ENCODE data around the gene SSR2.

DNA sequence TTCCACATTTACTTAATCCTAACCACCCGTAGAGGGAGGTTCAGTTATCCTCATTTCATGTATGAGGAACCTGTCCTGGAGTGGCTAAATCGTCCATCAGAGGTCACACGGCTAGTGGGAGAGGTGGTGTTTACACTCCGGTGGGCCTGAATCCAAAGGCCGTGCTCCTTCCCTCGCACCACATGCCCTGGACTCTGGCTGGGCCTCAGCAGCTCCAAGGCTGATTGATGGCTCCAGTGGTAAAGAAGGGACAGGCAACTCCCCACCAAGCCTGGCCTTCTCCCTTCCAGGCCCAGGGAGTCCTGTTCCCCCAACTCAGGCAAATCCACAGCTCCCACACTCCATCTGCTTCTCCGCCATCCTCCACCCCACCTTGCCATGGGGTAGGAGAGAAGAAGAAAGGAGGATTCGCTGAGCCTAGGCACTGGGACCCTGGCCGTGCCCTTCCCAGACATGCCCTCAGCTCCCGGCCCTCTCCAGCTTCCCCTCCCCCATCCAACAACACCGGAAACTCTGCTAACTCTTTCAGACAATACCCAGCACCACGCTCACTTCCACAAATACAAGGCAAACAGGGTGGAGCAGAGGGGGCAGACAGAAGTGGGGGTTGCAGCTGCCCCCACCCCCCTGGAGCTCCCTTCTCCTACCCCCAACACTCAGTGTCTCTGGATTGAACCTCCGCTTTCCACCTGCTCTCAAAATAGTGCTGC is 53.3 kb downstream of the SSR2 start:
- TF ChIP-seq, protein P1, sequence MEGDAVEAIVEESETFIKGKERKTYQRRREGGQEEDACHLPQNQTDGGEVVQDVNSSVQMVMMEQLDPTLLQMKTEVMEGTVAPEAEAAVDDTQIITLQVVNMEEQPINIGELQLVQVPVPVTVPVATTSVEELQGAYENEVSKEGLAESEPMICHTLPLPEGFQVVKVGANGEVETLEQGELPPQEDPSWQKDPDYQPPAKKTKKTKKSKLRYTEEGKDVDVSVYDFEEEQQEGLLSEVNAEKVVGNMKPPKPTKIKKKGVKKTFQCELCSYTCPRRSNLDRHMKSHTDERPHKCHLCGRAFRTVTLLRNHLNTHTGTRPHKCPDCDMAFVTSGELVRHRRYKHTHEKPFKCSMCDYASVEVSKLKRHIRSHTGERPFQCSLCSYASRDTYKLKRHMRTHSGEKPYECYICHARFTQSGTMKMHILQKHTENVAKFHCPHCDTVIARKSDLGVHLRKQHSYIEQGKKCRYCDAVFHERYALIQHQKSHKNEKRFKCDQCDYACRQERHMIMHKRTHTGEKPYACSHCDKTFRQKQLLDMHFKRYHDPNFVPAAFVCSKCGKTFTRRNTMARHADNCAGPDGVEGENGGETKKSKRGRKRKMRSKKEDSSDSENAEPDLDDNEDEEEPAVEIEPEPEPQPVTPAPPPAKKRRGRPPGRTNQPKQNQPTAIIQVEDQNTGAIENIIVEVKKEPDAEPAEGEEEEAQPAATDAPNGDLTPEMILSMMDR (conservative IDR thresholded peaks at IDR 0.05; ENCODE audit: low read length): no peak
- no peak for TF ChIP-seq EZH2phosphoT487 (IDR thresholded peaks at IDR 0.05; ENCODE audit: borderline replicate concordance, low read depth, low read length)

Data from OCI-LY7 (cell line).